Peyer's patch (tissue), 4 donors: ENCODE measurements around the gene KLRK1. TPM values are rescaled to one million over a fixed set of nuclear protein-coding genes. Genes with fewer than 3 reads are reported as not detected.

Source experiments
- DNase-seq, 3 donors: peaks; one replicate each; pipeline ENCODE4 v3.0.0-alpha.2; 2017 to 2019
- H3K27ac ChIP-seq, 4 donors: fragments of 200-600 bp; sonication (generic); one replicate each; pipeline ENCODE4 v1.5.1; 2016 to 2019
- H3K27me3 ChIP-seq, 2 donors: fragments of 200-600 bp; sonication (generic); one replicate each; pipeline ENCODE4 v1.5.1; 2019
- H3K36me3 ChIP-seq, 3 donors: fragments of 200-600 bp; sonication (generic); one replicate each; pipeline ENCODE4 v1.5.1; 2016 to 2019
- H3K4me1 ChIP-seq, 4 donors: fragments of 200-600 bp; sonication (generic); one replicate each; pipeline ENCODE4 v1.5.1; 2016 to 2019
- H3K4me3 ChIP-seq, 4 donors: fragments of 200-600 bp; sonication (generic); 1 replicate in 3 of 4; 2 replicates in 1 of 4; pipeline ENCODE4 v1.5.1; 2016 to 2019; ENCODE audit warnings: mild to moderate bottlenecking in 1 of 4
- H3K9me3 ChIP-seq, 4 donors: fragments of 200-600 bp; sonication (generic); one replicate each; pipeline ENCODE4 v1.5.1; 2016 to 2019; ENCODE audit warnings: mild to moderate bottlenecking in 1 of 4
- CTCF ChIP-seq, 6 experiments: fragments of 450-650 bp in 4 of 6; fragments of 200-600 bp in 2 of 6; sonication (generic) in 1 of 6; IDR thresholded peaks; one replicate each; pipeline ENCODE4 v1.5.1; 2017 to 2019; ENCODE audit warnings: antibody characterized with exemption in 6 of 6, mild to moderate bottlenecking in 3 of 6, moderate library complexity in 1 of 6
- POLR2A ChIP-seq, 2 donors: fragments of 450-650 bp; IDR thresholded peaks; one replicate each; pipeline ENCODE4 v1.5.1; 2017; ENCODE audit warnings: antibody characterized with exemption in 2 of 2, mild to moderate bottlenecking in 2 of 2, moderate library complexity in 2 of 2
- total RNA-seq, 4 donors: library from RNA; depleted of rRNA; stranded (reverse); fragments of >200 nt; gene quantifications; one replicate each; pipeline ENCODE4 v1.1.0, GENCODE V29; 2016

Gene KLRK1
- total RNA-seq, 4 donors from 2014 or later, result 3.3 to 17.9 (median 6.6) TPM

GRCh38 chr12:10362828-10363657 lies 26.8 kb downstream of the KLRK1 start:
- H3K27ac ChIP-seq, result peak overlapping the region; percentile 77 to 95 (median 84)
- TF ChIP-seq POLR2A (IDR thresholded peaks at IDR 0.05) (no peak), CTCF (IDR thresholded peaks at IDR 0.05) (no peak)
- no peaks in the 10 kb centered on the region for H3K27me3 ChIP-seq
- no peak for DNase-seq
- H3K9me3 ChIP-seq, result no peaks in the 10 kb centered on the region
- peaks cover 0 to 23% (median 3%) of the 10 kb centered on the region in 4 donors for H3K4me1 ChIP-seq
- no peaks in the 10 kb centered on the region for H3K36me3 ChIP-seq
- H3K4me3 ChIP-seq, result peak overlapping the region in 2 of 4 donors; percentile 53 to 73

- H3K27ac ChIP-seq, result peak overlapping the region in 1 of 4 donors; percentile 87
- H3K4me3 ChIP-seq, result peak overlapping the region in 1 of 4 donors; percentile 53
- H3K27me3 ChIP-seq, result no peaks in the 10 kb centered on the region
- H3K4me1 ChIP-seq, result peaks cover 0 to 23% (median 3%) of the 10 kb centered on the region in 4 donors
- H3K36me3 ChIP-seq, result no peaks in the 10 kb centered on the region
- no peak for DNase-seq
- H3K9me3 ChIP-seq, result no peaks in the 10 kb centered on the region
- TF ChIP-seq POLR2A (IDR thresholded peaks at IDR 0.05) (no peak), CTCF (IDR thresholded peaks at IDR 0.05) (no peak)
Measured at GRCh38 chr12:10362325-10362724, 27.5 kb downstream of the KLRK1 start.

- H3K9me3 ChIP-seq, result no peaks in the 10 kb centered on the region
- H3K27me3 ChIP-seq, result no peaks in the 10 kb centered on the region
- H3K36me3 ChIP-seq, result no peaks in the 10 kb centered on the region
- TF ChIP-seq CTCF (IDR thresholded peaks at IDR 0.05), result no peak
- TF ChIP-seq POLR2A (IDR thresholded peaks at IDR 0.05), result no peak
- peaks cover 0 to 19% (median 1%) of the 10 kb centered on the region in 4 donors for H3K4me1 ChIP-seq
- DNase-seq, result no peak
- H3K27ac ChIP-seq, result no peak overlapping the region
- no peak overlapping the region for H3K4me3 ChIP-seq
Measured at GRCh38 chr12:10361622-10362021, 28.2 kb downstream of the KLRK1 start.

GRCh38 chr12:10361084-10361483 lies 28.8 kb downstream of the KLRK1 start:
- H3K27me3 ChIP-seq, result no peaks in the 10 kb centered on the region
- no peak overlapping the region for H3K4me3 ChIP-seq
- TF ChIP-seq POLR2A (IDR thresholded peaks at IDR 0.05), result no peak
- no peak for TF ChIP-seq CTCF (IDR thresholded peaks at IDR 0.05)
- H3K4me1 ChIP-seq, result peaks cover 0 to 14% (median 0%) of the 10 kb centered on the region in 4 donors
- H3K36me3 ChIP-seq, result no peaks in the 10 kb centered on the region
- no peaks in the 10 kb centered on the region for H3K9me3 ChIP-seq
- no peak overlapping the region for H3K27ac ChIP-seq
- DNase-seq, result no peak

- TF ChIP-seq CTCF (IDR thresholded peaks at IDR 0.05) (no peak), POLR2A (IDR thresholded peaks at IDR 0.05) (no peak)
- Histone ChIP-seq H3K4me3 (no peak overlapping the region), H3K9me3 (no peaks in the 10 kb centered on the region), H3K4me1 (peaks cover 0 to 8% (median 0%) of the 10 kb centered on the region in 4 donors), H3K27ac (no peak overlapping the region), H3K36me3 (no peaks in the 10 kb centered on the region), H3K27me3 (no peaks in the 10 kb centered on the region)
- no peak for DNase-seq
Measured at GRCh38 chr12:10358969-10359368, 30.9 kb downstream of the KLRK1 start.
